ENCODE results near the gene ABCA9.
"Not testable (repeated sequence)": the region's sequence is repeated elsewhere in the genome, so short reads cannot be mapped to it uniquely, and the experiment has no call there.

The ABCA9 gene

DNA sequence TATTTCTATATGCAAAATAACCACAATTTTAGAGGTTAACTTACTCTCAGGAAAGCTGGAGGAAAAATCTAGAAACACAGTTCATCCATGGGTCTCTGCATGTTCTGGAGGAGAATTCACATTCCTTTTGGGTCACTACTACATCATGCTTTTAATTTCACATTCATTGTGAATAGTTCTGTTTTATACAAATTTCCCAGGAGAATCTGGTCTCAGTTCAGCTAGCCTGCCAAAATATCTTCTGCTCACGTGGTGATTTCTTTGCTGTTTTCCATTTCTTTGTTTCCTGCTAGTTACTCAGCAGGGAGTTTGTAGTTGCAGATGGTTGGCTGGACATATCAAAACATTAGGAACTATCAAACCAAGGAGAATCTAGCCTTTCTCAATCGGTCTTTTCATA lies at the start of gene ABCA9:
Gene ABCA9, minus strand, starts transcription at position 106 of the 400 bp plus-strand sequence. CDS start 9,801 bp downstream, outside the sequence.
- no peak for DNase-seq (ENCODE audit: low spot score)

DNA sequence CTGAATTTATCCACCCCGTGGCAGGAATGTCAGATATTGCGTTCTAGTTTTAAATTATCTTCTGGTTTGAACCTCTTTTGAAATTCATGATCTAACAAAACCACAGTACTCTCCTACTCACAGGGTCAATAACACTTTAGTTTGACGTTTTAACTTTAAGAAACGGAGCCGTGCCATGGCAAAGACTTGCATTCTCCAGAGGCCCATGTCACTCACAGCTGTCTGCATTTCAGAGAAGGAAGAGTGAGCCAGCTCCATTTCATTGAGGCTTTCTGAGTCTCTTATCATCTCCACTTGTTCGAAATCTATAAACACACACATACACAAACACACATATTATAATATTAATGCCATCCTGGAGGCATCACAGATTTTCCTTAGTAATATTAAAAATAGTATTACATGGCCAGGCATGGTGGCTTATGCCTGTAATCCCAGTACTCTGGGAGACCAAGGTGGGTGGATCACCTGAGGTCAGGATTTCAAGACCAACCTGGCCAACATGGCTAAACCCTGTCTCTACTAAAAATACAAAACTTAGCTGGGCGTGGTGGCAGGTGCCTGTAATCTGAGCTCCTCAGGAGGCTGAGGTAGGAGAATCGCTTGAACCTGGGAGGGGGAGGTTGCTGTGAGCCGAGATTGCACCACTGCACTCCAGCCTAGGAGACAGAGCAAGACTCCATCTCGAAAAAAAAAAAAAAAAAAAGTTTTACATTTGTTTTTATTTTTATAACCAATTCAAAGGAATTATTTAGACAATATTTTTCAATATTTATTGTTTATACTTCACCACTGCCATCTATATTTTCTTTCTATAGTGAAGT lies 45.4 kb upstream of the ABCA9 start:
- DNase-seq (ENCODE audit: low spot score), result no peak

GRCh38 chr17:69103557-69104233 lies 43.0 kb upstream of the ABCA9 start:
- no peak for DNase-seq (ENCODE audit: low spot score)

DNA sequence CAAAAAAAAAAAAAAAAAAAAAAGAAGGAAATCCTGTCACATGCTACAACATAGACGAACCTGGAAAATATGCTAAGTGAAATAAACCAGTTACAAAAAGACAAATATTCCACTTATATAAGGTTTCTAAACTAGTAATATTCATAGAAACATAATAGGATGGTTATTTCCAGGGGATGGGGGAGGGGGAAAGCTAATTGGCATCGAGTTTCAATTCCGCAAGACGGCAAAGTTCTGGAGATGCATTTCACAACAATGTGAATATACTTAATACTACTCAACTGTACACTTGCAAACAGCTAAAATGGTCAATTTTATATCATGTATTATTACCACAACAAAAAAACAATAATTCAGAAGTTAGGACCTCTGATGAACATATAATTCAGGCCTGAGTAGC lies 37.9 kb upstream of the ABCA9 start:
- no peak for DNase-seq (ENCODE audit: low spot score)

DNA sequence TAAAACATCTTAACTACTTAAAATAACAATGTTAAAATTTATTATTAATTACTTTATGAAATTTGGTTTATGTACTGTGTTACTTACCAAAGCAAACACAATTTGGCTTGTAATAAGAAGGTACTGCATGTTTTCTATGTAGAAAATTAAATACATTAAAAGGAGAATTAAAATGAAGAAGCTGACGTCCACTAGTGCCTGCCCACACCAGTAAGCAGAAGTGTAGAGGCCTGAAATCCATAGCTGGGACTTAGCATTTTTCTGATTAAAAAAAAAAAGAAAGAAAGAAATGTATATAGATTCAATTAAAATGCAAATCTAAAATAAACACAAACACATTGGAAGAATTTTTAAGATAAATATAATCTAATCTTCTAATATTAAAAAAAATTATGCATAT lies 35.8 kb upstream of the ABCA9 start:
- DNase-seq (ENCODE audit: low spot score), result no peak

GRCh38 chr17:69093995-69094394 lies 33.3 kb upstream of the ABCA9 start:
- DNase-seq (ENCODE audit: low spot score), result no peak

GRCh38 chr17:69093279-69093789 lies 32.6 kb upstream of the ABCA9 start:
- no peak for DNase-seq (ENCODE audit: low spot score)

GRCh38 chr17:69090365-69090764 lies 29.6 kb upstream of the ABCA9 start:
- no peak for DNase-seq (ENCODE audit: low spot score)

- no peak for DNase-seq (ENCODE audit: low spot score)
Observed at GRCh38 chr17:69088643-69089200, 28.0 kb upstream of the ABCA9 start.

GRCh38 chr17:69086641-69087040 lies 25.9 kb upstream of the ABCA9 start:
- no peak for DNase-seq (ENCODE audit: low spot score)

DNA sequence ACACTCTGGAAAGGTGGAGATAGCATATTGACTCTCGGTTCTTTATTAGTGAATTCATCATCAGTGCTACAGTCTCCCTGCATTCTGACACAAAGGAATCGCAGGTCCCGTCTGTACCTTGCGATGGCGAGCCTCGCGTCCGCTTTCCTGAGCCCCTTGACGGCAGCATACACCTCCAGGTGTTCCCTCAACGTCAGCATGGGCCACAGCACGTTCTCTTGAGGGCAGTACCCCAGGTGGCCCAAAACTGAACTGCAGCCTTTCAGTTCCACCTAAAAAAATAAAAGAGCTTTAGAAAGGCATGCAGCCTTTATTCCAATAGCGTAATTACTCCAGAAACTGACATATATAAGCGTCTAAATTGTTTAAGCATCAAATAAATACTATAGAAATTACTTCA lies 24.2 kb upstream of the ABCA9 start:
- peak; percentile 32 for DNase-seq (ENCODE audit: low spot score)

GRCh38 chr17:69082696-69083095 lies 22.0 kb upstream of the ABCA9 start:
- no peak for DNase-seq (ENCODE audit: low spot score)

- no peak for DNase-seq (ENCODE audit: low spot score)
Observed at GRCh38 chr17:69078864-69079263, 18.1 kb upstream of the ABCA9 start.

DNA sequence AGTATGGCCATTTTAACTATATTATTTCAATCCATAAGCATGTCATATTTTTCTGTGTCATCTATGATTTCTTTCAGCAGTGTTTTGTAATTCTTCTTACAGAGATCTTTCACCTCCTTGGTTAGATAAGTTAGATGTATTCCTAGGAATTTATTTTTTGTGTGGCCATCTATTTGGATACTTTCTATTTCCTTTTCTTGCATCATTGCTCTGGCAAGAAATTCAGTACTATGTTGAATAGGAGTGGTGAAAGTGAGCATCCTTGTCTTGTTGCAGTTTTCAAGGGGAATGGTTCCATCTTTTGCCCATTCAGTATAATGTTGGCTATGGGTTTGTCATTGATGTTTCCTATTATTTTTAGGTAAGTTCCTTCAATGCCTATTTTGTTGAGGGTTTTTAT lies 15.1 kb upstream of the ABCA9 start:
- no peak for DNase-seq (ENCODE audit: low spot score)

- DNase-seq (ENCODE audit: low spot score), result not testable (repeated sequence)
Observed at GRCh38 chr17:69073392-69073791, 12.7 kb upstream of the ABCA9 start.

- not testable (repeated sequence) for DNase-seq (ENCODE audit: low spot score)
Observed at GRCh38 chr17:69072803-69073256, 12.1 kb upstream of the ABCA9 start.

- DNase-seq (ENCODE audit: low spot score), result not testable (repeated sequence)
Observed at GRCh38 chr17:69071233-69071586, 10.5 kb upstream of the ABCA9 start.

DNA sequence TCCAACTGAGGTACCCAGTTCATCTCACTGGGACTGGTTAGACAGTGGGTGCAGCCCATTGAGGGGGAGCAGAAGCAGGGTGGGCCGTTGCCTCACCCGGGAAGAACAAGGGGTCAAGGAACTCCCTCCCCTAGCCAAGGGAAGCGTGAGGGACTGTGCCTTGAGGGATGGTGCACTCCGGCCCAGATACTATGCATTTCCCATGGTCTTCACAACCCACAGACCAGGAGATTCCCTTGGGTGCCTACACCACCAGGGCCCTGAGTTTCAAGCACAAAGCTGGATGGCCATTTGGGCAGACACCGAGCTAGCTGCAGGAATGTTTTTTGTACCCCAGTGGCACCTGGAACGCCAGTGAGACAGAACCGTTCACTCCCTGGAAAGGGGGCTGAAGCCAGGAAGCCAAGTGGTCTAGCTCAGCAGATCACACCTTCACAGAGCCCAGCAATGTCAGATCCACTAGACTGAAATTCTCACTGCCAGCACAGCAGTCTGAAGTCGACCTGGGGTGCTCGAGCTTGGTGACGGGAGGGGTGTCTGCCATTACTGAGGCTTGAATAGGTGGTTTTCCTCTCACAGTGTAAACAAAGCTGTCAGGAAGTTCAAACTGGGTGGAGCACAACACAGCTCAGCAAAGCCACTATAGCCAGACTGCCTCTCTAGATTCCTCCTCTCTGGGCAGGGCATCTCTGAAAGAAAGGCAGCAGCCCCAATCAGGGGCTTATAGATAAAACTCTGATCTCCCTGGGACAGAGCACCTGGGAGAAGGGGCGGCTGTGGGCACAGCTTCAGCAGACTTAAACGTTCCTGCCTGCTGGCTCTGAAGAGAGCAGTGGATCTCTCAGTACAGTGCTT lies 9.9 kb upstream of the ABCA9 start:
- DNase-seq (ENCODE audit: low spot score), result not testable (repeated sequence)

GRCh38 chr17:69069226-69069750 lies 8.6 kb upstream of the ABCA9 start:
- DNase-seq (ENCODE audit: low spot score), result no peak

GRCh38 chr17:69067274-69068047 lies 6.7 kb upstream of the ABCA9 start:
- no peak for DNase-seq (ENCODE audit: low spot score)

DNA sequence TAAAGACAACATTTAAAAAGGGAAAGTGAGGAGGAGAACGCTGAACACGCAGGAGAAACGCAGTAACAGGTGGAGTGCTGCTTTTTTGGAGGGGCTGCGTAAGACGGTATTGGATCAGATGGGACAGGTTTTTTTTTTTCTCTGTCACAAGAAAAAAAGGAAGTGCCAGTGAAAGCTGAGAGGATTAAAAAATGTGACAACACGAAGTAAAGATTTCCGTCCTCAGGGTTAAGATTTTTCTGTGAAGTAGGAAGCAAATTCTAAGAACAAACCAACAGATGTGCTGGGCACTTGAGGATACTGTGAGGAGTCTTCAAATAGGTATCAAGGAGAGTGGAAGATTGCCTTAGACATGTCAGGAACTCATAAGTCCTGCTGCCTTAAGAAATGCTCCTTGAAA lies 5.8 kb upstream of the ABCA9 start:
- no peak for DNase-seq (ENCODE audit: low spot score)

All from SW480 (cell line).